ENCODE data around the gene YPEL2. TPM values are rescaled to one million over a fixed set of nuclear protein-coding genes. Genes with fewer than 3 reads are reported as not detected.

Gene YPEL2, protein sequence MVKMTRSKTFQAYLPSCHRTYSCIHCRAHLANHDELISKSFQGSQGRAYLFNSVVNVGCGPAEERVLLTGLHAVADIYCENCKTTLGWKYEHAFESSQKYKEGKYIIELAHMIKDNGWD
- total RNA-seq (2022; extraction: Qiagen RNA extraction; ENCODE audit: low read depth), result 1.9 to 3.7 TPM (median 3.4 TPM) in 5 replicates

DNA sequence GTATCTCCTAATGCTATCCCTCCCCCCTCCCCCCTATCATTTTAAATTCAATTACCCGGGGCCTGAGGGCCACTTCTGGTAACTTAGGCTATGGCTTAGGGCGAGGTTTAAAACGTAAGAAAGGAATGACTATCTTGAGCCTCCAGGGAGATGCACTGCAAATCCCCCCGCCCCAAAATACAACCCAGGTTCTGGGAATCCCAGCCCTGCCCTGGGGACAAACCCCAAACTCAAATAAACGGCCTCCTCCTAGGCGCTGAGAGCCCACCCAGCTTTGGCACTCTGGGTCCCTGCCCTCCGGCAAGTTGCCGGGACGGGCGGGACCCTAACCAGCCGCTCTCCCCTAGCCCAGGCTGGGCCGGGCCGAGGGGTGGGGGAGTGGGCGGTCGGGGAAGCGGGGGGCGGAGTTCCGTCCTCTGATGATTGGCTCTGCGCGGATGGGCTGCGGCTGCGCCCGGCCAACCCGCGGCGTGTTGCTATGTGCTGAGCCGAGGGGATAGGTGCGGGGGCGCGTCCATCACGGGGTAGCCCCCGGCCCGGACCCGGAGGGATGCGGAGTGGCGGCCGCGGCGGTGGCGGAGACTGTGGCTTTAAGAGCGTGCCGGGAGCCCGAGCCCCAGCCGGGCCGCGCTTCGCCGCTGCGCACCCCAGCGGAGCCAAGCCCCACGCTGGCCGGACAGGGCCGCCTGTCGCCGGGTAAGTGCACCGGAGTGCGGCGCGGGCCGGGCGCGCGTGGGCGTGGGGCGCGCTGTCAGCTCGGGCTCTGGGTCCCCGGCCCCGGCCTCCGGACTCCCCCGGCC is at the start of gene YPEL2:
TSS of gene YPEL2 (plus strand) at position 527 of the 800 bp plus-strand sequence. CDS start 21,755 bp downstream, outside the sequence.

Other genes starting within 250 kb of the YPEL2 start
- gene TRIM37, start 224.8 kb upstream of the YPEL2 start, total RNA-seq (2022; extraction: Qiagen RNA extraction; ENCODE audit: low read depth), result 17.9 to 23.2 TPM (median 22.4 TPM) in 5 replicates
- gene SKA2, start 176.5 kb upstream of the YPEL2 start, total RNA-seq (2022; extraction: Qiagen RNA extraction; ENCODE audit: low read depth), result 94.2 to 144 TPM (median 98.6 TPM) in 5 replicates
- gene PRR11, start 175.9 kb upstream of the YPEL2 start, total RNA-seq (2022; extraction: Qiagen RNA extraction; ENCODE audit: low read depth), result 44.7 to 62.2 TPM (median 54.5 TPM) in 5 replicates
- 28.8 to 30.1 TPM (median 29.1 TPM) in 5 replicates for gene SMG8, start 121.6 kb upstream of the YPEL2 start, total RNA-seq (2022; extraction: Qiagen RNA extraction; ENCODE audit: low read depth)
- 0.71 to 1.0 TPM (median 0.82 TPM) in 5 replicates for gene GDPD1, start 111.1 kb upstream of the YPEL2 start, total RNA-seq (2022; extraction: Qiagen RNA extraction; ENCODE audit: low read depth)
- gene DHX40, start 234.0 kb downstream of the YPEL2 start, total RNA-seq (2022; extraction: Qiagen RNA extraction; ENCODE audit: low read depth), result 30.5 to 44.4 TPM (median 40.2 TPM) in 5 replicates